OCI-M2 (cell line): ENCODE measurements around the gene CACNA1E.

Source experiments
- DNase-seq: peaks from one replicate; lab custom pipeline; 2025; ENCODE audit not compliant: unreplicated experiment; lab: John Stamatoyannopoulos, UW

CACNA1E gene

DNA sequence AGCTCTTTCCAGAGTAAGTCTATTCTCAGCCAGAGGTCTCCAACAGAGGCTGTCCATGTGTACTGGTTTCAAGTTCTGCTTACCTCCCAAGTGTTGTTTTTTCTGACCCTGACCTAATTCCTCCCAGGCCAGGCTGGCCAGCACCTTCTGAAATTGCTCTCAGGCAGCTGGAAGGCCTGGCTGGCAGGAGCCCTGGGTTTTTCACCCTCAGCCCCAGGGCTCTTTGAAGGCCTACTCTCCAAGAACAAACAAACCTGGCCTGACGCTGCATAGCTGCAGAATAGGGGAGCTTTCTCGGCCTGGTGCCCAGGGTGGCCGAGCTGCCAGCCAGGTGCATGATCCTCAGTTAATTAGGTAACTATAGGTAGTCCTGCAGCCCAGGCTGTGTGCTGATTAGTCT lies 147.5 kb downstream of the CACNA1E start:
- no peak for DNase-seq

DNA sequence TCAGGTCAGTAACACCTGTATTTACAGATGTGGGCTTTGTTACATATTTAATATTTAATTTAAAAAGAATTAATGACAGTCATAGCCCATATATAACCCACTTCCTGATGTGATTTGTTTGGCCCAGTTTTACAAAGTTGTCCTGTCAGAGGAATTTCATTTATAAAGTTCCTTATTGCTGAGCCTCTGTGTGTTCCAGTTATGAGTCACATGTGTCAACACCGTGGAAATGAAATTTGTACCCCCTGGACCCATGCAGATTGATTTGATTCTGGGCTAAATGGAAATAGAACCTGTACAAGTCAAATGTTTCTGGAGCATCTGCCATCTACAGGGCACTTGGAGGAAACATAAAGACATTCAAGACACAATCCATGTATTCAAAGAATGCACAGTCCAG lies 149.2 kb downstream of the CACNA1E start:
- no peak for DNase-seq

DNA sequence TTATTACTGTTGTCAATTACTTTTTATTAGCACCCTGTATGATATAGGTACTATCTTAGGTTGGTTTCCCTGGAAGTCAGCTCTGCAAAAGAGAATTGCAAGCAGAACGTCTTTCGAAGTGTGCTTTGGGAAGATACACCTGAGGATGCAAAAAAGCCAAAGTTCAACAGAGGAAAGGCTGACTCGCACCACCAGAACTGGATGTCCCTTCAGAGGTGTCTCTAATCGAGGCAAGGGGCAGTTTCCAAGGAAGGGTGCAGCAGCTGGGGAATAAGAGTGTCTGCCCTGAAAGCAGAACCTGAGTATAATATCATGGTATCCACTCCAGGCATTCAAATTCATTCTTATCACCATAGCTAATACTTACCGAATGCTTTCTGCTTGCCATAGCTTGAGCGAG lies 149.6 kb downstream of the CACNA1E start:
- no peak for DNase-seq

DNA sequence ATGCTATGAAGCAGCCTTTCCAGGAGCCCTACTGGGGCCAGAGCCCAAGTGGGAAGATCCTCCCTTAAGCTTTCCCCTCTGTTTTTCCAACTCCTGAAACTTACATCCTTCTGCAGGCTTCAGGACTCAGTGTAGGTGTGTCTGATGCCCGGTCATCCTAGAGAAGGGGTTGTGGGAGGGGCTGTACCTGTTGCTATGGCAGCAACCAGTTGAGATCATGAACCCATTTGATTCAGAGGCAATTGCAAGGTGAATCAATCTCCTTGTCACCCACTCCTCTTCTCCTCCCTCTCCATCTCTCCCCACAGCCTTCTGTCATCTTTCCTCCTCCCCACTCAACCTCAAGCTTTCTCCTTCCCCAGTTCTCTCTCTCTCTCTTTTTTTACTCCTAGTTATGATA lies 151.8 kb downstream of the CACNA1E start:
- no peak for DNase-seq

DNA sequence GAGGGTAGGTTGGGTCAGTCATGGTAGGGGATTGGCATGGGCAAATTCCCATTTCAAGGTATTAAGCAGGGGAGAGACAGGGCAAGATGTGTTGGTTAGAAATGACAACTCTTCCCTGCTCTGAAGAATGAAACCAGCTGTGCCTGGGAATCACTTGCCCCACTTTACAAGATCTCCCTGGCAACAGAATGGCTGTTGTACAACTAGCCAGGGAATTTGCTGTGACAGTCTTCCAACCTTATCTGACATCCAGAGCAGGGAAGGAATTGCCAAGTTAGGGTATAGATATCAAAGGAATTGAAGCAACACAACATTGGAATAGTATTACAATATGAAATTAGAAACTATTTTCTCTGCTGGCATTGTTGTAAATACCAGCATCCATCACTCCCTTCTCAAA lies 154.7 kb downstream of the CACNA1E start:
- DNase-seq, result no peak

DNA sequence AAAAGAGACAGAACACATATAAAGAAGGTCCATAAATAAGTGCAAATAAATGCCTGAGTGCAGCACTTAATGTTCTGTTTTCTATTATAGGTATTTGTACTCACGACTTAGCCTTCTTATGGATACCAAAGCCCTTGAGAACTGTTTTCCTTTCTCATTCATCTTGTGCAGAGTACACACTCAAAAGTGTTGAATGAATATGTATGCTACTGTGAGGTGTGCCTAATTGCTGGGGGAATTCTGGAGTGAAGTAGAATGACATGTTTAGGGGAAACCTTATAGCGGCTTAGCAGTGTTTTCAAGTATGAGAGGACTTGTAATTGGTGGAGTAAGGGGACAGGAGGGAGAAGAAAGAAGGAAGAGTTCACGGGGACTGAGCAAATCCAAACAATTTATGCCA lies 157.6 kb downstream of the CACNA1E start:
- DNase-seq, result no peak

GRCh38 chr1:181643631-181644030 lies 160.3 kb downstream of the CACNA1E start:
- DNase-seq, result no peak

GRCh38 chr1:181645171-181645570 lies 161.9 kb downstream of the CACNA1E start:
- no peak for DNase-seq

- no peak for DNase-seq
Observed at GRCh38 chr1:181646710-181647109, 163.4 kb downstream of the CACNA1E start.

DNA sequence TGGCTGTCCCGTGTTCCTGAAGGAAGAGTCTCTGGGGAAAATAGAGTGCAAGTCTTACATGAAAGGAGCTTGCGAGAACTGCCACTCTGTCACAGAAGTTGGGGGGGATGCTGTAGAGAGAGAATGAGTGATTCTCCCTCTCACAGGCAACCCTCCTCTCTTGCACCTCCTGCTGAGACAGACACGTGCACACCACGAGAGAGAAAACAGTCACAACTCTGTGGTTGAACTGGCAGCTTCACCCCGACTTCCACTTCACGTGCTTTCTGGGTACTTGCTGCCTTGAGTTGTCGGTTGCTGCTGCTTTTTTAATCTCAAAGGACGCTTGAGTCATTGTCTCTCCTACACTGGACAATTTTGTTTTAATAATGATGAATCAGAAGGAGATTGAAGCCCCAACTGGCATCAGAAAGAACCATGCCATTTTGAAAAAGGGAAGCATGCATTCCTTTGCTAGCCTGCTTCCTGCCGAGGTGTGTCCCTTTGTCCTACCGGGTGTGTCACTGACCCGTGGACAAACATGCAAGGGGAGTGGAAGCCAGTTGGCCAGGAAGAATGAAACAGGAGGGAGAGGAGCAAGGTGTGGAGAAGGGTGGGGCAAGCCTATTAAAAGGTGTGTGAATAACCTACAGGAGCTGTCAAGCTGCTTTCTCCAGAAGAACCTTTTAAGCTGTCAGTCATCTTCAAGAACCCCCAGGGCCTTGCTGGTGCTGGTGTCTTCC lies 164.2 kb downstream of the CACNA1E start:
- no peak for DNase-seq

DNA sequence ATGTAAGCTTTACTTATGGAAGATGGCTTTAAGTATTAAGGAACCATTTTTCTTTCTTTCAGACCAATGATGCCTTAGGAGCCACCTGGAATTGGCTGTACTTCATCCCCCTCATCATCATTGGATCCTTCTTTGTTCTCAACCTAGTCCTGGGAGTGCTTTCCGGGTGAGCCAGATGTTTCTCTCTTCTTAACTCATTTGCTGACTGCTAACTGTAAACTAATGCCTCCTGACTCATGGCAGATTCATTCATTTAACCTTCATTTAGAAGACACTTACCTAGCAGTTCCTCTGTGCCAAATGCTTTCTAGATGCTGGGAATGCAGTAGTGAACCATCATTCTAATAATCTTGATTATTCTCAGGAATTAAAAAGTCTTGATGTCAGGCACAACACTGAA lies 168.0 kb downstream of the CACNA1E start:
- DNase-seq, result no peak

DNA sequence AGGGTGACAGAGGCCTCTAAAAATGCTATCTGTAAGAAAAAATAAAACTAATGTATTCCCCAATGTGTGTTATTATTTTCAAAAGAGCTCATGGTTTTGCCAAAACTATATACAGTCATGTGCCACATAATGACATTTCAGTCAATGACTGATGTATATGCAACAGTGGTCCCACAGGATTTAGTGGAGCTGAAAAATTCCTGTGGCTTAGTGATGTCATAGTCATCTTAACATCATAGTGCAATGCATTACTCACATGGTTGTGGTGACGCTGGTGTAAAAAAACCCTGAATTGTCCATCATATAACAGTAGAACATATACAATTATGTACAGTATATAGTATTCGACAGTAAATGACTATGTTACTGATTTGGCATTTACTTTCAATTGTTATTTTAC lies 172.4 kb downstream of the CACNA1E start:
- DNase-seq, result no peak

DNA sequence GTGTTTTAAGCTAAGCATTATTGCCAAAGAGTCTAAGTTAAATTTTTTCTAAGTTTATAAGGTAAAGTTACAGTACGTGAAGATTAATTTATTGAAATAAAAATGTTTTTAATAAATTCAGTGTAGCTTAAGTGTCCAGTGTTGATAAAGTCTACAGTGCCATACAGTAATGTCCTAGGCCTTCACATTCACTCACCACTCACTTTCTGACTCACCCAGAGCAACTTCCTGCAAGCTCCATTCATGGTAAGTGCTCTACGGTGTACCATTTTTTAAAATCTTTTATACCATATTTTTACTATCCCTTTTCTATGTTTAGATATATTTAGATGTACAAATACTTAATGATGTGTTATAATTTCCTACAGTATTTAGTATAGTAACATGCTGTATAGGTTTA lies 173.2 kb downstream of the CACNA1E start:
- DNase-seq, result no peak

- no peak for DNase-seq
Observed at GRCh38 chr1:181658581-181658980, 175.3 kb downstream of the CACNA1E start.

DNA sequence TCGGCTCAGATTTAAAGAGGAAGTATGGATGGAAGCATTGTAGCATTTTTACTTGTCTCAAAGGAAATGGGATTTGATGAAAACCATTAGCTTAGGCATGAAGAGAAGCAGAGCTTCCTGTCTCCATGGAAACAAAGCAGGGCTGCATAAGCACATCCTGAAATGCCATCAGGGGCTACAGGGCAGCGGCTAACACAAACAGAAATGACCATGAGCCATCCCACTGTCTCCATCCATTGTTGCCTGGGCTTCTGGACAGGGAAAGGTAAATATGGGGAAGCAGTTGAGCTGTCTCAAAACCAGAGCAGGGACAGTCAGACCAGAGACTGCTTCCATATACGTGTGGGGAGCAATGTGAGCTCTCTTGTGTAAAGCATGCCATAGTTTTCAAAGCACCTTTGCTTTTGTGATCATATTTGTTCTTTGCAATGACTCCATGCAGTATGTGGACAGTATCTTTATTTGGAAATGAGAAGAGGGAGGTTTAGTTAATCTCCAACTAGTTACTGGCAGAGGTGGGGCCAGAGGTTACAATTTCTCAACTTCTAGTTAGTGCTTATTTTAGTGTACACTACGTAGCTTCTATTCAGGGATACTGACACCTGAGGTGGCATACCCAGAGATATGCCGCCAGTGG lies 176.1 kb downstream of the CACNA1E start:
- no peak for DNase-seq

- DNase-seq, result no peak
Observed at GRCh38 chr1:181660621-181661020, 177.3 kb downstream of the CACNA1E start.

DNA sequence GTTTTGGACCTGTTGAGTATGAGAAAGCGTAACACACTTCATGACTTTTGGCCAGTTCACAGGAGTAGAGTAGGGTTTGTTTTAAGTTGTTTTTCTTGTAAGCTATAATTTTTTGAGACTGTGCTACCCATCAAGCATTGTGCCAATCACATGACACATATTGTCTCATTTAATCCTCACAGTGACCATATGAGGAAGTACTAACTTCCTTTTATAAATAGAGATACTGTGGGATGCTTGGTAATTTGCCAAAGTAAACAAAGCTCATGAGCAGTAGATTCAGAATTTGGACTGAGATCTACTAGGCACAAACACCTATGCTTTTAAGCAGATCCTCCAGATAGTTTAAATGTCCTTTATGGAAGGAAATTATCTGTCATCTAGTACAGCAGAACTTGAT lies 178.3 kb downstream of the CACNA1E start:
- no peak for DNase-seq

DNA sequence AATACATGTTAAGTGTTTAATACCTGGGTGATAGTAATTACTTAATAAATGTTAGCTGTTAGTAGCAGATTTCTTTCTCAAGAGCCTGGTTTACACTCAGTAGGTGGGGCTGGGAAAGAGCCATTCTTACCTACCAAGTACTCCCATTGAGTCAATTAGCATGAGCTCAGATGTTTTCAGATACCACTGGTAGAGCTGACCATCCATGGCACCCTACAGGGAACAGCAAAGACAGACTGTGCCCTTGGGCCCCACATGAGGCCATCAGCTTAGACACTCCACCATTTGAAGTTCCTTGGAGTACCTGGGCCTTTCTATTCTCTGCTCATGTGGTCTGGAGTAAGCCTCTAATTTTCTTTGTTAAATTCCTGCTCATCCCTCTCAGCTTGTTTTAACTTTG lies 179.3 kb downstream of the CACNA1E start:
- DNase-seq, result no peak

DNA sequence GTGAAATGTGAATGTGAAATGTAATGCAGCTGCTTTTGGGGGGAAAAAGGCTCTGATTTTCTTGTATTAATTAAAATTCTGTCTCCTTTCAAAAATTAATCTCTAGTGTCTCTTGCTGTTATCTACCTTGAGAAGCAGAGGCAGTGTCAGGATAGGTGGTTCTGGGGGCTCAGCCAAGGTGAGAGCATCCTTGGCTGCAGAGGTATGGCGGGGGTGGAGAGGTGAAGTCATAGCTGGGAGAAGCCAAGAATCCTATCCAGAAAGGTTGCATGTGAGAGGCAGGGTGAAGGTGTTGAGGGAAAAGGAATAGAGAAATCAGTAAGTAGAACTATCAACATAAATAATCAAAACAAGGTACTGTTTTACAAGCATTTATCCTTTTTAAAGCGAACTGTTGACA lies 181.2 kb downstream of the CACNA1E start:
- DNase-seq, result no peak

DNA sequence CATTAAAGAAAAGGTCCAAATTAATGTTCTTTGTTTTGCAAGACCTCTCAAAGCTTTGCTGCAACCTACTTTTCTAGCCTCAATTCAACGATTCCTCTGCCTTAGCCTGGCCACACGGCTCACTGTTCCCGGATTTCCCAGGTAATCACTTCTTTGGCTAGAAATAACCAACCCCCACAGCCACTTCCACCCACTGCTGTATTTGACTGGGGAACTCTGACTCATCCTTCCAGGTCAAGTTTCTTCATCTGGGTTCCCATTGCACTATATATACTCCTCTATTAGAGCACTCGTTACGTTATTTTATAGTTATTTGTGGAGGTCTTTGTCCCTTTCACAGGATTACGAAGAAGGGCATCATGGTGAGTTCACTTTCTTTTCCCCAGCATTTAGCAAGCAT lies 185.9 kb downstream of the CACNA1E start:
- no peak for DNase-seq

- no peak for DNase-seq
Observed at GRCh38 chr1:181674617-181675016, 191.3 kb downstream of the CACNA1E start.

DNA sequence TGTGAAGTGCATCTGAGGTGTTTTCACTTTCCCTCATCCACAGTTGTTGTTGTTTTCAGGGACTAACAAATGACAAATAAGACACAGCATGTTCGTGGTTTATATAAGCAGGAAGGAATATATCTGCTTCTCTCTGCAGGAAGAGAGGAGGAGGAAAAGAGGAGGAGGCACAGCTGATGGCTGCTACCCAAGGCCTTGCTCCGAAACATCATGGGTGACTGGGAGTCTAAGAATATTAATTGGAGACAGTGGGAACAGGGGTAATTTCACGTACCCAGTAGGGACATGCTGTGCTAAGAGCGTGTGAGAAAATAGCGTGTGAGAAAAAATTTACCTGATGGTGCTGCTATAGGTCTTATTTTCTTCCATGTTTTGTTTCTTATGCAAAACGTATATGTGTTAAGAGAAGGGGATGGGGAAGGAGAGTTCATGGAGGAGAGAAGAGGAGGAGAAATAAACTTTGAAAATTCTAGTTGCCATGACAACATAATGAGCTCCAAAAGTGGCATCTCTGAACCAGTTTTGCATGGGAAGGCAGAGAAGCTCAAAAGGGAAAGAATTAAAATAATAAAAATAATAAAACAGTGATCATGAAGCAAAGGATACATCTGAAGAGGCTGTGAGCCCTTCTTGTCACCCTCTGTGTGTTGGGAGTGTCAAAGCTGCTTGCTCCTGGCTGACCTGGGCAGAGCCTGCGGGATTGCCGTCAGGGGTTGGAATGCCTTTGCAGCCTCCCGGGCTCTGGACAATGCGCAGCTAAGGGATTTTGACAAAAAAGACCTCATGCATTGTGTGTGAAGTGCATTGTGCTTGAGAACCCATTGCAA lies 192.0 kb downstream of the CACNA1E start:
- DNase-seq, result no peak
